Stimulated activated CD4-positive, alpha-beta T cell treated with anti-CD3 and anti-CD28 coated beads, Interleukin-4, amount 100 ng/mL, for 24 hours (primary cell): ENCODE measurements around the gene STMN1.

Source experiments
- DNase-seq: peaks from one replicate; pipeline ENCODE4 v3.0.0-alpha.2; 2020

STMN1 gene

GRCh38 chr1:25918615-25919014 lies 12.4 kb upstream of the STMN1 start:
- DNase-seq, result no peak

GRCh38 chr1:25917996-25918395 lies 11.8 kb upstream of the STMN1 start:
- DNase-seq, result no peak

GRCh38 chr1:25916460-25916859 lies 10.2 kb upstream of the STMN1 start:
- no peak for DNase-seq

- no peak for DNase-seq
These were observed 8.1 kb upstream of the STMN1 start for GRCh38 chr1:25914074-25914995.

GRCh38 chr1:25913206-25913605 lies 7.0 kb upstream of the STMN1 start:
- DNase-seq, result no peak

GRCh38 chr1:25912076-25912831 lies 6.0 kb upstream of the STMN1 start:
- DNase-seq, result no peak

- no peak for DNase-seq
These were observed 4.9 kb upstream of the STMN1 start for GRCh38 chr1:25911162-25911561.

- DNase-seq, result no peak
These were observed 2.8 kb upstream of the STMN1 start for GRCh38 chr1:25909040-25909439.

- no peak for DNase-seq
These were observed 1.9 kb upstream of the STMN1 start for GRCh38 chr1:25908161-25908560.

- DNase-seq, result no peak
These were observed 1.4 kb upstream of the STMN1 start for GRCh38 chr1:25907601-25908000.

- peak; percentile 39 for DNase-seq
These were observed 553 bp upstream of the STMN1 start for GRCh38 chr1:25906644-25907300.

GRCh38 chr1:25904943-25905679 lies 1.1 kb downstream of the STMN1 start:
- DNase-seq, result peak; percentile 92

- DNase-seq, result no peak
These were observed 2.2 kb downstream of the STMN1 start for GRCh38 chr1:25903986-25904385.

GRCh38 chr1:25902462-25902861 lies 3.8 kb downstream of the STMN1 start:
- DNase-seq, result no peak

GRCh38 chr1:25900219-25900618 lies 6.0 kb downstream of the STMN1 start:
- no peak for DNase-seq

- DNase-seq, result no peak
These were observed 6.4 kb downstream of the STMN1 start for GRCh38 chr1:25899792-25900191.

GRCh38 chr1:25898223-25899015 lies 7.8 kb downstream of the STMN1 start:
- no peak for DNase-seq

GRCh38 chr1:25897754-25898153 lies 8.5 kb downstream of the STMN1 start:
- no peak for DNase-seq

GRCh38 chr1:25896266-25896665 lies 10.0 kb downstream of the STMN1 start:
- no peak for DNase-seq

GRCh38 chr1:25895365-25895990 lies 10.7 kb downstream of the STMN1 start:
- peak; percentile 91 for DNase-seq

- DNase-seq, result no peak
These were observed 13.1 kb downstream of the STMN1 start for GRCh38 chr1:25893116-25893515.
